Measurements from ENCODE around the gene JAK1.
"Not testable (repeated sequence)": the region's sequence is repeated elsewhere in the genome, so short reads cannot be mapped to it uniquely, and the experiment has no call there.

The JAK1 gene

GRCh38 chr1:64836802-64837201 lies 129.5 kb downstream of the JAK1 start:
- DNase-seq (ENCODE audit: low read depth), result no peak

DNA sequence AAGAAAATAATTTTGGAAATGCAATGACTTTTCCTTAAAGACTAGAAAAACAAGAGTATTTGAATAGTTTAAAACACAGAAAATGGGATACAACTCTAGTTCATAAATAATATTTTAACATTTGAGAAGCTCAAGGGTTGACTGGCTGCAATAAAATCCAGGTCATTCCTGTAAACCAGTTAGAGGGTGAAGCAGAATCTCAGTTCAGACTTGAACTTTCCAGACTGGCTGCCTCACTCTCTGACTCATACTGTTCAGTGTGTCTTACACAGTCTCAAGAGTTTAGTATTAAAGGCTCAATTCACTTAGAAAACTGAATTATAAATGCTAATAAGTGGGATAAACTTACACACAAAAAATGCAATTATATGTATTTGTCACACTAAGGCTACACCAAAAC lies 131.6 kb downstream of the JAK1 start:
- no peak for DNase-seq (ENCODE audit: low read depth)

- no peak for DNase-seq (ENCODE audit: low read depth)
Observed at GRCh38 chr1:64830030-64830651, 136.2 kb downstream of the JAK1 start.

DNA sequence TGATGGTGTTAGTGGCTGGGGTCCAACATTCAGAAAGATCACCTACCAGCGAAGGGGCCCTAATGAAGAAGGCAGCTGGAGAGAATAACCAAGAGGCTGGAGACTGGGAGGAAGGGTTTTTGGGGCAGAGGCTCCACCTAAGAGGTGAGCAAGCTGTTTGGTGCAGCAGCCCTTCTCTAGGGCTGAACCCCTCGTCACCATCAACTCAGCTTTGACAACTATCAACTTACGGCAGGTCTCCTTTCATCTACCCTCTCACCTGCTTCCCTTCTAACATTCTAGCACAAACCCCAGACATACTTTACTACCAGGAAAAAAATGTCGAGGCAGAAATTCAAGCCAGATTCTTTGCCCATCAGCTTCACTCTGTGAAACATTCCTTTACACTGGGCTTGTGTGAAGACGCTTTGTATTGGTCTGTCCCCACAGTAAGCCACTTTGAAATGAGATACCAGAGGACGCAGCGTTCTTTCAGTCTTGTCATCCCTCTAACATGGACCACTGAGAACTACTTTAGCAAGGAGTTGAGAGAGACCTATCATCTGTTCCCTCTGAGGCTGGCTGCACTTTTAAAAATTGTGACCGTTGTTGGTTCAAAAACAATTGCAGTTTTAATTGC lies 136.8 kb downstream of the JAK1 start:
- no peak for DNase-seq (ENCODE audit: low read depth)

DNA sequence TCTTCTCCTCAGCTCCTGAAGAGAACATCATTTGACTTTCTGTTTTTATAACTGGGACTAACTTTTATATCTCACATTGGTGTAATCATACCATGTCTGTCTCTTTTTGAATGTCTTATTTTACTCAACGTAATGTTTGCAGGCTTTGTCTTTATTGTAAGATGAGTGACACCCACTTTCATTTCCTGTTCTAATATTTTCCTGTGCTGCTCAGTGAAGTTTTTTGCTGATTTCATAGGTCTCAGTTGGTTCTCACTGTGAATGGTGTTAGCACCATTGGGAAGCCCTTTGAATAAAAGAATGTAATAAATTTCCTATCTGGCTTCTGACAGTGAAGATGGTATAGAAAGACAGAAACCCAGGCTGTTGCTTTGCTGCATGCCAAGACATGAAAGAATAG lies 137.5 kb downstream of the JAK1 start:
- DNase-seq (ENCODE audit: low read depth), result no peak

GRCh38 chr1:64826991-64827390 lies 139.4 kb downstream of the JAK1 start:
- DNase-seq (ENCODE audit: low read depth), result no peak

GRCh38 chr1:64823691-64824476 lies 142.5 kb downstream of the JAK1 start:
- DNase-seq (ENCODE audit: low read depth), result peak; percentile 10

- no peak for DNase-seq (ENCODE audit: low read depth)
Observed at GRCh38 chr1:64822621-64823020, 143.7 kb downstream of the JAK1 start.

GRCh38 chr1:64820572-64820971 lies 145.8 kb downstream of the JAK1 start:
- not testable (repeated sequence) for DNase-seq (ENCODE audit: low read depth)

- DNase-seq (ENCODE audit: low read depth), result not testable (repeated sequence)
Observed at GRCh38 chr1:64817364-64817763, 149.0 kb downstream of the JAK1 start.

GRCh38 chr1:64814427-64814826 lies 151.9 kb downstream of the JAK1 start:
- no peak for DNase-seq (ENCODE audit: low read depth)

- DNase-seq (ENCODE audit: low read depth), result no peak
Observed at GRCh38 chr1:64811131-64811530, 155.2 kb downstream of the JAK1 start.

DNA sequence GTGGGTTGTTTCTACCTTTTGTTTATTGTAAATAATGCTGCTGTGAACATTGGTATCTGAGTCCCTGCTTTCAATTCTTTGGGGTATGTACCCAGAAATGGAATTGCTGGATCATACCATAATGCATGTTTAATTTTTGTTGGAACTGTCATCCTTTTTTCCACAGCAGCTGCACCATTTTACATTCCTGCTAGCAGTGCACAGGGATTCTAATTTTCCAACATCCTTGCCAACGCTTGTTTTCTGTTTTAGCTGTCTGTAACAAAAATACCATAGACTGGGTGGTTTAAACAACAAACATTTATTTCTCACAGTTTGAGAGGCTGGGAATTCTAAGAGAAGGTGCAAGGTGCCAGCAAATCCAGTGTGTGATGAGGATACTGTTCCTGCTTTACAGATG lies 156.3 kb downstream of the JAK1 start:
- DNase-seq (ENCODE audit: low read depth), result no peak

DNA sequence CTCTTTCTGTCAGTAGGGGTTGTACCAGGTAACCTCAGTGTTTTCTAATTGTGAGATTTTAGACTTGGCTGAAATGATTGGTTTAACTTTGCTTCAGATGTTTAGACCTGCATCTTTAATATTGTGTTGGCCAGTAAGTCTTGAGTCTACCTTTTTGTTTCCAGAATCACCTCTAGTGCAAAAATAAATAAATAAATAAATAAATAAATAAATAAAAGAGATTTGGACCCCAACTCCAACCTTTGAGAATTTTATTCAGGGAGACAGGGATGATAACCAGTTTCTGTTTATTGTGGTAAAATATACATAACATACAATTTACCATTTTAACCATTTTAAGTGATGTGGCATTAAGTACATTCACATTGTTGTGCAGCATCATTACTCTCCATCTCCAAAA lies 157.0 kb downstream of the JAK1 start:
- DNase-seq (ENCODE audit: low read depth), result no peak

DNA sequence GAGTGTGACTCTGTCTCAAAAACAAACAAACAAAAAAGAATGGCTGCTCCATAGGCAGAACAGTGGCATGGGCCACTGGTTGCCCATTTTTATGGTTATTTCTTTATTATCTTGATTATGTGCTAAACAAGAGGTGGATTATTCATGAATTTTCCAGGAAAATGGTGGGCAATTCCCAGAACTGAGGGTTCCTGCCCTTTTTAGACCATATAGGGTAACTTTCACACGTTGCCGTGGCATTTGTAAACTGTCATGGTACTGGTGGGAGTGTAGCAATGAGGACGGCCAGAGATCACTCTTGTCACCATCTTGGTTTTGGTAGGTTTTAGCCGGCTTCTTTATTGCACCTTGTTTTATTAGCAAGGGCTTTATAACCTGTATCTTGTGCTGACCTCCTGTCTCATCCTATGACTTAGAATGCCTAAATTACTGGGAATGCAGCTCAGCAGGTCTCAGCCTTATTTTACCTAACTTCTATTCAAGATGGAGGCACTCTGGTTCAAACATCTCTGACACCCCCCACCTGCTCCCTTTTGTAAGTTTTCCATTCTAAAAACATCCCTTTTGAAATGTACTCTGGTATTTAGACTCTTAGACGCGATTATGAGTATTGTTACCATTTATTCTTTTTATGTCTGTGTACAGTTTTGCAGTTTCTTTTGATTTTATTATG lies 164.4 kb downstream of the JAK1 start:
- no peak for DNase-seq (ENCODE audit: low read depth)

- DNase-seq (ENCODE audit: low read depth), result no peak
Observed at GRCh38 chr1:64798872-64799271, 167.5 kb downstream of the JAK1 start.

GRCh38 chr1:64790832-64791487 lies 175.4 kb downstream of the JAK1 start:
- DNase-seq (ENCODE audit: low read depth), result no peak
